GM13977 (cell line): ENCODE data around the gene RNF214.
"Not testable (repeated sequence)": the region's sequence is repeated elsewhere in the genome, so short reads cannot be mapped to it uniquely, and the experiment has no call there.

ENCODE experiments used
- DNase-seq: peaks from one replicate; pipeline ENCODE4 v3.0.0; 2012; ENCODE audit warnings: low spot score
- in situ Hi-C: fragments of 300-500 bp; cut with MboI; formaldehyde crosslinking; loops from one replicate; pipeline ENCODE4 v1.12.0; 2022; ENCODE audit warnings: low sequenced_read_pairs, low pct_unique_long_range_greater_than_20kb, mixed read lengths, inconsistent platforms; ENCODE audit not compliant: unreplicated experiment
- TF ChIP-seq, protein P1 (sequence below): IDR thresholded peaks from 2 replicates; pipeline ENCODE4 v1.5.1; 2012; ENCODE audit warnings: mild to moderate bottlenecking, control low read depth; ENCODE audit not compliant: insufficient read depth; ENCODE audit errors: extremely low read depth, missing control alignments

Gene RNF214

GRCh38 chr11:117248341-117248740, 15.9 kb downstream of the RNF214 start:
- in situ Hi-C loops = no loop called here
- DNase-seq = no peak
- TF ChIP-seq, protein P1, sequence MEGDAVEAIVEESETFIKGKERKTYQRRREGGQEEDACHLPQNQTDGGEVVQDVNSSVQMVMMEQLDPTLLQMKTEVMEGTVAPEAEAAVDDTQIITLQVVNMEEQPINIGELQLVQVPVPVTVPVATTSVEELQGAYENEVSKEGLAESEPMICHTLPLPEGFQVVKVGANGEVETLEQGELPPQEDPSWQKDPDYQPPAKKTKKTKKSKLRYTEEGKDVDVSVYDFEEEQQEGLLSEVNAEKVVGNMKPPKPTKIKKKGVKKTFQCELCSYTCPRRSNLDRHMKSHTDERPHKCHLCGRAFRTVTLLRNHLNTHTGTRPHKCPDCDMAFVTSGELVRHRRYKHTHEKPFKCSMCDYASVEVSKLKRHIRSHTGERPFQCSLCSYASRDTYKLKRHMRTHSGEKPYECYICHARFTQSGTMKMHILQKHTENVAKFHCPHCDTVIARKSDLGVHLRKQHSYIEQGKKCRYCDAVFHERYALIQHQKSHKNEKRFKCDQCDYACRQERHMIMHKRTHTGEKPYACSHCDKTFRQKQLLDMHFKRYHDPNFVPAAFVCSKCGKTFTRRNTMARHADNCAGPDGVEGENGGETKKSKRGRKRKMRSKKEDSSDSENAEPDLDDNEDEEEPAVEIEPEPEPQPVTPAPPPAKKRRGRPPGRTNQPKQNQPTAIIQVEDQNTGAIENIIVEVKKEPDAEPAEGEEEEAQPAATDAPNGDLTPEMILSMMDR = no peak

- in situ Hi-C loops = no loop called here
- DNase-seq = no peak
- TF ChIP-seq, protein P1 = no peak
Measured at GRCh38 chr11:117249571-117249970, 17.1 kb downstream of the RNF214 start.

- in situ Hi-C loops = no loop called here
- no peak for DNase-seq
- TF ChIP-seq, protein P1 = no peak
Measured at GRCh38 chr11:117251506-117251905, 19.0 kb downstream of the RNF214 start.

DNA sequence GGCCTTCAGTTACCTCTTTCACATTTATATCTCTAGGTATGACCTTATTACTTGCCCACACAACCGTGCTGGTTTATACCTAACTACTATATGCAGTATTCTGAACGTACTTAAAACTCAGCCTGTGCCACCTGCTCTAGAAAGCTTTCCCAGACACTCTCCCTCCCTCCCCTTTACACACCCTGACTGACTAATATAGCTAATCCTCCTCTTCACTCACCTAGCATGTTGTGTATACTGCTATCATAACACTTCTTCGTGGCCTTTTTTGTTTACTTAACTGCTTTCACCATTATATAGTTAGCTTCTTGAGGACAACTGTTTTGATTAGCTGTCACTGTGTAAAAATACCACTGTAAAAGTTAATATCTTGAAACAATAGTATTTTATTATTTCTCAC, 23.5 kb downstream of the RNF214 start:
- TF ChIP-seq, protein P1 = no peak
- DNase-seq = no peak

DNA sequence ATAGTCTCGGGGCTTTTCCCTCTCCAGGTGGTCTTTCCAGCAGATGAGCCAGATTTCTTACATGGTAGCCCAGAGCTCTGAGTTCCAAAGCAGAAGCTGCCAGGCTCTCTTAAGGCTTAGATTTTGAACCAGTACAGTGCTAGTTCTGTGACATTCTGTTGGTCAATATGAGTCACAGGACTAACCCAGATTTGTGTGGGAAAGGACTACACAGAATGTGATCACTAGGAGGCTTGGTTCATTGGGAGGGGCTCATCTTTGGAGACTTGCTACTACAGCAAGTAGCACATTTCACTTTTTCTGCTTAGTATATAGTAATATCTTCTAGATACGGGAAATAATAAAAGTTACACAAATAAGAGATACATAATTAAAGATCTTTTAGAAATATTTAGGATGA, 24.1 kb downstream of the RNF214 start:
- TF ChIP-seq, protein P1 = no peak
- in situ Hi-C loops = no loop called here
- no peak for DNase-seq

More for the DNA sequence above, 23.5 kb downstream of the RNF214 start:
- in situ Hi-C loops = no loop called here

- no peak for DNase-seq
- TF ChIP-seq, protein P1 = no peak
- in situ Hi-C loops = no loop called here
Measured at GRCh38 chr11:117258576-117258975, 26.1 kb downstream of the RNF214 start.

GRCh38 chr11:117259417-117259816, 26.9 kb downstream of the RNF214 start:
- no peak for DNase-seq
- in situ Hi-C loops = no loop called here
- TF ChIP-seq, protein P1 = no peak

GRCh38 chr11:117264624-117265323, 32.3 kb downstream of the RNF214 start:
- in situ Hi-C loops, DNase-seq: not testable (repeated sequence)
